Peyer's patch (tissue), 4 donors: ENCODE results near the gene TSPYL6.

ENCODE experiments used
- POLR2A ChIP-seq, 2 donors: fragments of 450-650 bp; IDR thresholded peaks; one replicate each; pipeline ENCODE4 v1.5.1; 2017; ENCODE audit warnings: antibody characterized with exemption in 2 of 2, mild to moderate bottlenecking in 2 of 2, moderate library complexity in 2 of 2
- TF ChIP-seq, protein P1 (sequence below), 6 experiments: fragments of 450-650 bp in 4 of 6; fragments of 200-600 bp in 2 of 6; sonication (generic) in 1 of 6; IDR thresholded peaks; one replicate each; pipeline ENCODE4 v1.5.1; 2017 to 2019; ENCODE audit warnings: antibody characterized with exemption in 6 of 6, mild to moderate bottlenecking in 3 of 6, moderate library complexity in 1 of 6

DNA sequence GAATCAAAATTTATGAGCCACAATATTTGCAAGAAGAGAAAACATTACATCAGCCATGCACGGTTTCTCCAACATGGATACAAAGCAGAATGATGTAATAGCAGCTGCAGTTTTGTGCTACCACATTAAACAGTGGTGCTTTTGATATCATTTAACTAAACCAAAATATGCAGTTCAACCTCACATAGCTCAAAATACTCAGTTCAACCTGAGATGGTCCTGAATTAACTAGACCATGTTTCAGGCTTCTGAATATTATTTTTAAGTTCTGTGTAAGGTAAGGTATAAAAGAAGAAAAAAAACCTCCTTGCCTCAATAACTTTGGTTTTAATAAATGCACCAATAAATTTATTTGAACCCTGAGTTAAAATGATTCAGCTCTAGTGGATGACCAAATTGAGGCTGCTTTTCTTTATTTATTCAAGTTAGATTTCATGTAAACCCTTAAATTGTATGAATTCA, 18.8 kb upstream of the TSPYL6 start:
- TF ChIP-seq POLR2A (IDR thresholded peaks at IDR 0.05): no peak
- TF ChIP-seq, protein P1, sequence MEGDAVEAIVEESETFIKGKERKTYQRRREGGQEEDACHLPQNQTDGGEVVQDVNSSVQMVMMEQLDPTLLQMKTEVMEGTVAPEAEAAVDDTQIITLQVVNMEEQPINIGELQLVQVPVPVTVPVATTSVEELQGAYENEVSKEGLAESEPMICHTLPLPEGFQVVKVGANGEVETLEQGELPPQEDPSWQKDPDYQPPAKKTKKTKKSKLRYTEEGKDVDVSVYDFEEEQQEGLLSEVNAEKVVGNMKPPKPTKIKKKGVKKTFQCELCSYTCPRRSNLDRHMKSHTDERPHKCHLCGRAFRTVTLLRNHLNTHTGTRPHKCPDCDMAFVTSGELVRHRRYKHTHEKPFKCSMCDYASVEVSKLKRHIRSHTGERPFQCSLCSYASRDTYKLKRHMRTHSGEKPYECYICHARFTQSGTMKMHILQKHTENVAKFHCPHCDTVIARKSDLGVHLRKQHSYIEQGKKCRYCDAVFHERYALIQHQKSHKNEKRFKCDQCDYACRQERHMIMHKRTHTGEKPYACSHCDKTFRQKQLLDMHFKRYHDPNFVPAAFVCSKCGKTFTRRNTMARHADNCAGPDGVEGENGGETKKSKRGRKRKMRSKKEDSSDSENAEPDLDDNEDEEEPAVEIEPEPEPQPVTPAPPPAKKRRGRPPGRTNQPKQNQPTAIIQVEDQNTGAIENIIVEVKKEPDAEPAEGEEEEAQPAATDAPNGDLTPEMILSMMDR (IDR thresholded peaks at IDR 0.05): no peak
